Stimulated activated CD8-positive, alpha-beta memory T cell treated with anti-CD3 and anti-CD28 coated beads, Interleukin-7, amount 100 ng/mL, for 4 hours (primary cell): ENCODE results near the gene CCND1.
"Not testable (repeated sequence)": the region's sequence is repeated elsewhere in the genome, so short reads cannot be mapped to it uniquely, and the experiment has no call there.

ENCODE experiments used
- DNase-seq, 2 donors: peaks; one replicate each; pipeline ENCODE4 v3.0.0-alpha.2; 2020; ENCODE audit warnings: low read depth in 2 of 2

CCND1 gene

DNA sequence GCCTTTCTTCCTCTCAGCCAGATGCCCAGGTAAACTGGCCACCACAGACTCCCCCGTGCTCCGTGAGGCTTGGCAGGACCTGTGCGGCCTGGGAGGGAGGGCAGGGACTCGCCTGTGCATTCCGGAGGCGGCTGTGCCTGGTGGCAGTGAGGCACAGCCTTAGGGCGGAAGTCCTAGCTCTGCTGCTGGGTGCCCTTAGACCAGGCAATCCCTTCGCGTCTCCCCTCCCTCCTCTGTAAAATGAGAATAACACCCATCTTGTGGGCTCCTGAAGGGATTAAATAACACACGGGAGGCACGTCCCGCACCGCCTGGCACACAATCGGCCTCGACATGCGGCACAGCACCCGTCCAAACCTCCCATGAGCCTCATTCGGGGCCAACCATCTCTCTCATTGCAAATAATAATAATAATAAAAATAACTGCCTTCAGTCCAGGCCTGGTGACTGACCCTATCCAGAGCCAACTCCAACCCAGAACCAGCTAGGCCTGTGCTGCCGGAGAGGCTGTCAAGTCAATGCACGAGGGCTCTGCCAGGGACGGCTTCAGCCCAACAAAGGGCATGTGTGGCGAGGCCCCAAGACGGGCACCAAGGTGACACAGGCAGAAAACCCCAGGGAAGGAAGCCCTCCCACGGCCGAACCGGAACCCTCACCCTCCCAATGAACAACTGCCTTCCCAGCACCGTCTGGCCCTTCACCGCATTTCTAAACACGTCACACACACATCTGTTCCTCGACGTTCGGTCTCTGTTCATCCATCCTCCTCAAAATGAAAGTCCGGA lies 26.0 kb downstream of the CCND1 start:
- DNase-seq: no peak

DNA sequence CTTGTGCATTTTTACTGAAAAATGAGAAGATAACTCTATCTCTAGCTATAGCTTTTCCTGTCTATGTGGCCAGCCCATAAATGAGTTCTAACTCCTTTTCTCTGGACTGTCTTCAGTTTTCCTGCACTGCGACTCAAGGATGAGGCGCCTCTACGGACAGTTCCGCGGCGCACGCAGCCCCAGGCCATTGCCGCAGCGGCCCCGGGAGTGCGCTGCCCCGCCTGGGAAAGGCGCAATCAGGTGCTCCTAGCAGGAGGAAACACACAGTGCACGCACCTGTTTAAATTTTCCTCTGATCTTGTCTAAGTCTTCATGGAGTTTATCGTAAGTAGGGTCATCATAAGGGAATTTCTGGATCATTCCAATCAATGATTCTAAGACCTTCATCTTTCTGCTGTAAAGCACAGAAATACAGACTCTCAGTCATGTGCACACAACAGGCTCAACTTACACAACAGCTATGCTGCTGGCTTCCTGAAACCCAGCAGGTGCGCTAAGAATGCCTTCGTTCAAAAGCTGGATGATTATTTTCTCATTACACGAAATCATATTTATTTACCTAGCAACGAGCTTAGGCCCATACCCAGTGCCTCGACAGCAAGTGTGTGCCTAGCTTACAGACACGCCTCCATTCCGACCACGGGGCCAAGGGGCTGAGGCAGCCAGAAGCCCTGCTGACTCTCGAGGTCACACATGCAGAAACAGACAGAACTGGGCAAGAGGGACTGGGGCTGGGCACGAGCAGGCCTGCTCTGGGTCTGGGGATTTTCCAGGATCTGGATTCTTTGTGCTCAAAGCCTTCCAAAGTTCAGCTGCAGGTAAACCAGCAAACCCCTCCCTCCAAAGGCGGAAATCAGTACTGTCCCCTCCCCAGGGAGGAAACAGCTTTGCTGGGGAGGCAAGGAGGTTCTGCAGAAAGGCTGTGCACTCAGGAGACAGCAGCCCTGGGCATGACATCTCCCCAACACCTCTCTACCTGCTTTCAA lies 27.0 kb downstream of the CCND1 start:
- DNase-seq: no peak

GRCh38 chr11:69669486-69669885 lies 28.5 kb downstream of the CCND1 start:
- DNase-seq: no peak

DNA sequence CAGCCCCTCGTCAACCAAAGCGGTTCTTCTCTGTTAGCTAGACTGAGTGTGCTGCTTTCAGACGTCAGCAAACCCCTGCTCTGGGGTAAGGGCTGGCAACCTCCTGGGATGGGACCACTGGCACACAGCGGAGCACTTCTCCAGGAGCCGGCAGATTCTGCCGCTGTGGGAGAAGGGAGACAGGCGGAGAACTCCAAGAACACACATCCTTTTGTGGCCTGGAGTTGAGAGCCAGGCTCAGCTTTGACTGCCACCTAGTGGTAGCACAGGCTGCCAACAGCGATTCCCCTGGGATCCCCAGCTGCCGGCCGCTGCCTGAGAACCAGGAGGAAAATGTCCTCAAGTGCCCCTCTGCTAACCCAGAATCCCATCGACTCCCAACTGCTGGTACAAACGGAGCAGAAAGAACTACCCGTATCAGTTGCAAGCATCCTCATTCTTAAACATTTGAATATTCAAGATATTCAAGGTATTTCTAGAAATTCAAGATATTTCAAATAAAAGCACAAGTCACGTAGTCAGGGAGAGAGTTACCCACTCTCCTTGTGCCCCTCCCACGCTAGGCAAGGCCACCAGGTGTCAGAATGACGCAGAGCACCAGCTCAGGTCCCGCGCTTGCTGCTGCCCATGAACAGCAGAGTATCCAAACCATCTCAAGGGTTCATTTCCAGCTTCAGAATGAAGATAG lies 29.3 kb downstream of the CCND1 start:
- DNase-seq: peak; percentile 19 to 21

GRCh38 chr11:69671734-69672465 lies 30.9 kb downstream of the CCND1 start:
- DNase-seq: no peak

- no peak for DNase-seq
These were observed 33.4 kb downstream of the CCND1 start for GRCh38 chr11:69674267-69674885.

GRCh38 chr11:69674886-69675714 lies 34.1 kb downstream of the CCND1 start, which contains the start of gene LTO1:
Gene LTO1 (minus strand): TSS chr11:69675353. CDS start chr11:69675239, 114 bp downstream.
- peak; percentile 89 to 93 for DNase-seq

GRCh38 chr11:69677749-69678148 lies 36.8 kb downstream of the CCND1 start:
- DNase-seq: no peak

GRCh38 chr11:69680688-69681087 lies 39.7 kb downstream of the CCND1 start:
- no peak for DNase-seq

- no peak for DNase-seq
These were observed 41.3 kb downstream of the CCND1 start for GRCh38 chr11:69682221-69682620.

DNA sequence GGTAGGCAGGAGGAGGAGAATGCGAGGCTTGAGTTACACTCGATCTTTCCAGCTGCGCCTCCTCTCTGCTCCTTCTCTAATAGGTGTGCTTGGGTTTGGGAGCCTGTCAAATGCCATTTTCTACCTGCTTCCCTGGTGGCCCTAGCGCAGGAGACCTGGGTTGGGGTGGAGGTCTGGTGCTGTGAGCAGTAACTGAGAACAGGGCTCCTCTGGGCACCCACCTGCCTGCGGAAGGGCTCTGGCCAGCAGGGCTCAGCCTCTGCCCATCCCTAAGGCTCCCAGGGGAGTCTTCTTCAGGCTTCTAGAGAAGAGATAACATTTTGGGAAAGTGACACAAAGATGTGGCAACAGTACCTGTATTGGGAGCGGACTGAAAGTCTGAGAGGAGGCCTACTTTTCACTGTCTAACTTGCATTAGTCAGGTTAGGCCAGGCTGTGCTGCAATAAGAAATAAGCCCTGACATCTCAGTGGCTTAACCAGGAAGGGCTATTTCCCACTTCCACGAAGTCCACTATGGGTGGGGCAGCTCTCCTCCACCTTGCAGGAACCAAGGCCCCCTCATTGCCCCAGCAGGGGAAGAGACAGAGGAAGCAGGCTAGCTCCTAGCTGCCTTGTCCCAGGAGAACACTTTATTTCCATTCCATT lies 41.8 kb downstream of the CCND1 start:
- DNase-seq: no peak

- DNase-seq: no peak
These were observed 42.9 kb downstream of the CCND1 start for GRCh38 chr11:69683764-69684333.

DNA sequence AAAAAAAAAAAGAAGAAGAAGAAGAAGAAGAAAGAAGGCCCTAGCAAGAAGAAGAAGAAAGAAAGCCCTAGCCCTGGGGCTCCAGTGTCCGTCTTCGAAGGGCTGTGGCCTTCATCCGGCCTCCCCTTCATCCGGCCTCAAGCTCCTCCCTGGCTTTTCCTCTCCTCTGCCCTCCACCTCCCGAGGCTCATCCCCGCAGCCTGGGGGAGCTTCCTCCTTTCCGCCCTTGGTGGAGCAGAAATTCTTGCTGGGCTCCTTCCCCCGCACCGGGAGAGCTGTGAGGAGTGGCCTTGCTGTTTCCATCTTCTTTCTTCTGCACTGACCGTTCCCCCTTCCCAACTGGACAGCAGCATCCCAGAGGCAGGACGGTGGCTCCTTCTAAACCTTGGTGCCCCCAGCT lies 43.7 kb downstream of the CCND1 start:
- DNase-seq: no peak

- no peak for DNase-seq
These were observed 44.4 kb downstream of the CCND1 start for GRCh38 chr11:69685348-69685747.

DNA sequence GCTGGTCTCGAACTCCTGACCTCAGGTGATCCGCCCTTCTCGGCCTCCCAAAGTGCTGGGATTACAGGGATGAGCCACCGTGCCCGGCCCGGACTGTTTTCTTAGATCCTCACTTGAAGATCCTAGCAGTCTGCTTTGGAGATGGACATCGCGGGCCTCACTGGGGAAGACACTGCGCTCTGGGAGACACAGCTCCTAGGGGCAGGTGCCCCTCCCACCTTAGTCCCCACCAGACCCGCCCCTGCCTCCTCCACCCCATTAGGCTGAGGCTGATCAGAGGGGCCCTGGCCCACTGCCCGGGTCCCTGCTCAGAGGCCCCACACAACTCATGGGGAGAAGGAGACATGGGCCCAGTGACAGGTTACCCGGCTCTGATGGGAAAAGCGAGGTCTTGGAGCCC lies 45.5 kb downstream of the CCND1 start:
- DNase-seq: no peak

- DNase-seq: no peak
These were observed 45.9 kb downstream of the CCND1 start for GRCh38 chr11:69686856-69687255.

DNA sequence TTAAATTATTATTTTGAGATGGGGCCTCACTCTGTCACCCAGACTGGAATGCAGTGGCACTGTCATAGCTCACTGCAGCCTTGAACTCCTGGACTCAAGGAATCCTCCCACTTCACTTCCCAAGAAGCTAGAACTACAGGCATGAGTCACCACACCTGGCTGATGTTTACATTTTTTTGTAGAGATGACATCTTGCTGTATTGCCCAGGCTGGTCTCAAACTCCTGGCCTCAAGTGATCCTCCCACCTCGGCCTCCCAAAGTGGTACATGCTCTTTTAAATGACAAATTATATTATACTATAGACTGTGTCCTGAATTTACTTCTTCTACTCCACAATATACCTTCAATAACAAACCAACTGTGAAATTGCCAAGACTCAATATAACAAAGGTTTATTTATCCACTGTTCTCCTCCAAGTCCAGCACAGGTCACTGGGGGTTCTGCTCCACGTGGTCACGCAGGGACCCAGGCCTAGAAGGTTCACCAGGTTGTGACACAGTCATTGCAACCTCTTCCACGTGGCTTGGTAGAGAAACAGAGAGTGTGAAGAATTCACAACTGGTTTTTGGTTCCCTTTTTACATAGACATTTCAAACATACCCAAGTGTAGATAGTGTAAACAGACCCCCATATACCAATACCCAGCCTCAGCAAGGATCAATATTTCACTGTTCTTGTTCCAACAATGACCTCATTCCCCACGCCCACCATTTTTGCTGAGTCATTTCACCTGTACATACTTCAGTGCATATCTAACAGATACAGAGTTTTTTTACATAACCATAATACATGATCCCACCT lies 47.2 kb downstream of the CCND1 start:
- DNase-seq: not testable (repeated sequence)
